ENCODE results near the gene TUBB6.

The TUBB6 gene

DNA sequence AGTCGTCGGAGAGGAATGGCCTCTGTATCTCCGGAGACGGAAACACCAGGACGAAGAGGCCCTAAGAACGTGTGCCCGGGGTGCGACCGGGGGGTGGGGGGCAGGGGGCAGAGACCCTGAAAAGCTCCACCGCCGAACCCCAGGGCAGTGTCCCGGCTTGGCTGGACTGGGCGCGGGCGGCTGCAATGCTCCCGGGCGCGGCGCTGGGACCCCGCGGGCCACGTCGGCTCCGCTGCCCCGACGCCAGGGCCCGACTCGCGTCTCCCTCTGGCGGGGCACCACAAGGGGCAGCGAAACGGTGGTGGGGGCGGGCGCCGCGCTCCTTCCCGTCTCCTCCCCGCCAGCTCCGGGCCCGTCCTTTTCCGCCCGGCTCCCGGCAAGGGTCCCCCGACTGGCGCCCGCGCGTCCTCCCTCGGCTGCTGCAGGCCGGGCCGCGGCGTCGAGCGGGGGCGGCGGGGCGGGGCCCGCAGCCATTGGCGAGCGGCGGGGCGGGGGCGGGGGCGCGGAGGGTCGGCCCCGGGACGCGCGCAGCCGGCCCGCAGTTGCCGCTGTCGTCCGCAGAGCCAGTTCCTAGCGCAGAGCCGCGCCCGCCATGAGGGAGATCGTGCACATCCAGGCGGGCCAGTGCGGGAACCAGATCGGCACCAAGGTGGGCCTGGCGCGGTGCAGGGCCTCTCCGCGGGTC, at the start of gene TUBB6:
Gene TUBB6, plus strand, starts transcription at position 541 of the 685 bp plus-strand sequence. Its CDS starts 52 bp downstream, at position 593.
- peak in 1 of 56 donors; percentile 36 for DNase-seq

DNA sequence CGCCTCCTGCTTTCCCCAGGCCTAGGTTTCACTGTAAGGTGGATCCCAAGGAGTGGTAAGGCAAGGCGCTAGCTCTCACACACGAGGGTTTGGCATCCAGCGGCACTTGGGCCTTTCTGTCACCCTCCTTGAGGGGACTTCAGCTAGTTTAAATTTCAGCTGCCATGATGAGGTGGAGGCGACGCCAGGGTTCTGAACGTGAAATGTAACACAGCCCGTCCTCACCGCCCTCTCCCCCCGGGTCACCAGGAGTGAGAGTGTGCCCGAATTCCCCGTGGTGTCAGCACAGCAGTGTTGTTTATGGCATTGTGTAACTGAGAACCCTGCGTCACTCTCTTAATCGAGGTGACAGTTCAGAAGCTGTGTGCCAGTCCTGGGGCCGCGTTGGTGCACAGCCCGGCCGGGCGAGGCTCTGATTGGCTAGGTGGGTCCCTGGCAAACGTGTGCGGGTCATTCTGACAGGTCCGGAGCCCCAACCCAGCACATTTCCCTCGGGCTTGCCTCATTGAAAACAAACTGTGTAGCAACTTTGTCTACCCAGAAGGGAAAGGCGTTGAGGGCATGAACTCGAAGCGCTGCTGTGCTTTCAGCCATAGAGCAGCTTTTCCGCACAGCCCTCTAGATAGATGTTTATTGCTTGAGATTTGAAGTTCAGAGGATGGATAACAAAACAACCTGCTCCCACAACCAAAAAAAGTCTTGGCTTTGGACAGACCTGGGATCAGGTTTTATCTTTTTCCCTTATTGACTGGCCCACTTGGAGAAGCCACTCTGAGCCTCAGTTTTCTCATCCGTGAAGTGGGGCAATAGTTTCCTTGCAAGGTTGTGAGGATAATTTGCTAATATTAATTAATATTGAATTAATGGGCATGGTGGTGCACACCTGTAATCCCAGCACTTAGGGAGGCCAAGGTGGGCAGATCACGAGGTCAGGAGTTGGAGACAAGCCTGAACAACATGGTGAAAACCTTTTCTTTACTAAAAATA, 49.0 kb upstream of the TUBB6 start:
- no peak for DNase-seq

DNA sequence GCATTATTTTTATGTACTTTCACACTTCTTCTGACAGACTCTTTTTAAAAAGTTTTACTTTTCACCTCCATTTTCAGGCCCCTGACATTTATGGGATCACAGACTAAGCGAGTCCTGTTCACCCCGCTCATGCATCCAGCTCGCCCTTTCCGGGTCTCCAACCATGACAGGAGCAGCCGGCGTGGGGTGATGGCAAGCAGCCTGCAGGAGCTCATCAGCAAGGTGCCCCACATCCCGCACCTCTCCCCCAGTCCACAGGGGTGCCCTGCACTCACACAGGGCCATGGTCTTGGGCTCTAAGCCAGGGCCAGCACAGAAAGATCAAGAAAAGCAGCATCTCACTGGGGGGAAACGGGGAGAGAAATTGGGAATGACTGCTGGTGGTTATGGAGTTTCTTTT, 45.3 kb upstream of the TUBB6 start:
- DNase-seq, result no peak

- no peak for DNase-seq
These were observed 43.2 kb upstream of the TUBB6 start for GRCh38 chr18:12264864-12265263.

DNA sequence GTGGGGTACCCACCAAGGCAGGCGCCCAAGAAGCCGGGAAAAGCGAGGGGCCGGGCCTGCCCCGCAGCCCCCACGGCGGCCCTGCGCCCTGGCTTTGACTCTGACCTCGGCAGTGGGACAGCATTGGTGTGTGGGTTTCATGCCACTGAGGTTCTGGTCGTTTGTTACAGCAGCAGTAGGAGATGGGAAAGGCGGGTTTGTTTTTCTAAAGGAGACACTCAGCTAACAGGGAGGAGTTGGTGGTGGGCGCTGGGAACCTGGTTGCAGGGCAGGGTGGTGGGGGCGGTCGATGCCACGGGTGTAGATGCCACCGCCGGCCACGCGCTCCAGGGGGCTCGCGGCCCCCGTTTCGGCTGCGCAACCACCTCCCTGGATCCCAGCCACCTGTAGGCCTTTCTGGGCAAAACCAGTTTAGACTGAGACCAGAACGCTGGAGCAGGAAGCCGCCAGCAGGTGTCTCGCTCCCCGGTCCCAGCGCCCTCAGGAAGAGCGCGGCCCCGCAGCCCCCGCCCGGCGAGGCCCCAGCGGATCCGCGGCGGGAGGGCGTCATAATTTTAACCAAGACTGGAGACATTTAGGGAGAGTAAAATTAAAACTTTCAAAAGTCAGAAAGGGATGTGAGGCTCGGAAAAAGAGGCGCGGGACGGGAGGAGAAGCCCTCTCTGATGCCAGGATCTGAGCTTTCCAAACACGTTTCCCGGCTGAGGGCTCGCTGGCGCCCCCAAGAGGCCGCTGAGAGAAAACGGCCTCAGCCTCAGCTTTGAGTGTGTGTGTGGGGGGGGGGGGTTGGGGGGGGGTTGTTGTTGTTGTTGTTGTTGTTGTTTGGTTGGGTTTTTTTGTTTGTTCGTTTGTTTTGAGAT, 36.4 kb upstream of the TUBB6 start:
- peak in 46 of 56 donors; percentile 7 to 86 (median 54) for DNase-seq

DNA sequence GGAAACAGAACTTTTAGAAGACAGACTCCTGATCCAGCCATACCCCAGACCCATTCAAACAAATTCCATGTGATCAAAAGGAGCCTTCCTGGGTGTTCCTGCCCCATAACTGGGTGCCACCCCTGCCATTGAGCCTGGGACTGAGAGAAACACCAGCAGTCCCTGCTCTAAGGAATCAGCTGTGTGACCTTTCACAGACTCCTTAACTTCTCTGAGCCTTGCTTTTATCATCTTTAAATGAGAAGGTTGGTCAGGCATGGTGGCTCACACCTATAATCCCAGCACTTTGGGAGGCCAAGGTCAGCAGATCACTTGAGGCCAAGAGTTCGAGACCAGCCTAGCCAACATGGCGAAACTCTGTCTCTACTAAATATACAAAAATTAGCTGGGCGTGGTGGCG, 33.2 kb upstream of the TUBB6 start:
- no peak for DNase-seq

DNA sequence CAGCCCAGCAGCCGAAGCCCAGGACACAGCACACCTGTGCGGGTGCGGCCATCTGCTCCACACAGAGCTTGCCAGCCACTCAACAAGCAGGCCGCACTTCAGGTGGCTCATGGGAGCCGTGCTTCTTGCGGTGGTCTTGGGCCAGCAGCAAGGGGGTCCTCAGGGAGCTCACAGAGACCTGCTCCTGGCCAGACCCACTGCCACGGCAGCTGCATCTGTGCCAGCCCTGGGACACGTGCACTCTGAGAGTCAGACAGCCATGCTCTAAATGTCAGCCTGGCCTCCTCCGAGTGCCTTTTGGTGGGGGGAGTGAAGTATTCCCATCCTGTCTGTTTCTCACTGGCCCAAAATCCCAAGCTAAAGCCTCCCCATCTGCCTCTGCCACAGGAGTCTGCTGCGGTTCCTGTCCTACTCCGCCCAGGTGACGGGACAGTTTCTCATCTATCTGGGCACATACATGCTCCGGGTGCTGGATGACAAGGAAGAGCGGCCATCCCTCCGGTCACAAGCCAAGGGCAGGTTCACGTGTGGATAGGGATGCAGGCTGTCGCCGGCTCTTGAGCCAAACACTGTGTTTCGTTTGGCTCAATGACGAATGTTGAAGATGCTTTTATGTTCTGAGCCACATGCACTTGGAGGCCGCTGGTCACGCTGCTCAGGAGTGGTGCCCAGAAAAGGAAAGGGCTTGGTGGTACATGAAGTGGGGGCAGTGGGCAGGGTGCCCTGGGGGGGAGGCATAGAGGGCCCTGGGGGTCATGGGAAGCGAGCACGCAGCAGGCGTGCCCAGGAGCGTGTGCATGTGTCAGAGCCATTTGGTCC, 31.1 kb upstream of the TUBB6 start:
- peak in 1 of 56 donors; percentile 4 for DNase-seq

DNA sequence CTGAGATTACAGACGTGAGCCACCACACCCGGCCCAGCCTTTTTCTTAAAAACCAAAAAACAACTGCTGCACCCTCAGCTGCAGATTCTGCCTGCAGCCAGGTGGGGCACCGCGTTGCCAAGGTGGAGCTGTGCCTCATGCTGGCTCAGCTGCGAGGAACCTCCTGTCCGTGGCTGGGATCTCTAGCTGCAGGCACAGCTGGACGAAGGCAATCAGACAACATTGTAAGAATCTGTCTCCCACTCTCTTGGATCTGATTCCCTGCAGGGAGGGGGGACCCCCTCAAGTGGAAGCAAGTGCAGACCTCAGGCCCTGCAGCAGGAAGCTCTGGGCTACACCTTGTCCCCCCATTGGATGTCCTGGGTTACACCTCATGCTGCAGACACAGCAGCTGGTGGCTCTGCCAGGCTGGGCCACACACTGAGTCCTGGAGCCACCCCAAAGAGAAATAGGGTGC, 29.8 kb upstream of the TUBB6 start:
- peak in 1 of 56 donors; percentile 33 for DNase-seq

DNA sequence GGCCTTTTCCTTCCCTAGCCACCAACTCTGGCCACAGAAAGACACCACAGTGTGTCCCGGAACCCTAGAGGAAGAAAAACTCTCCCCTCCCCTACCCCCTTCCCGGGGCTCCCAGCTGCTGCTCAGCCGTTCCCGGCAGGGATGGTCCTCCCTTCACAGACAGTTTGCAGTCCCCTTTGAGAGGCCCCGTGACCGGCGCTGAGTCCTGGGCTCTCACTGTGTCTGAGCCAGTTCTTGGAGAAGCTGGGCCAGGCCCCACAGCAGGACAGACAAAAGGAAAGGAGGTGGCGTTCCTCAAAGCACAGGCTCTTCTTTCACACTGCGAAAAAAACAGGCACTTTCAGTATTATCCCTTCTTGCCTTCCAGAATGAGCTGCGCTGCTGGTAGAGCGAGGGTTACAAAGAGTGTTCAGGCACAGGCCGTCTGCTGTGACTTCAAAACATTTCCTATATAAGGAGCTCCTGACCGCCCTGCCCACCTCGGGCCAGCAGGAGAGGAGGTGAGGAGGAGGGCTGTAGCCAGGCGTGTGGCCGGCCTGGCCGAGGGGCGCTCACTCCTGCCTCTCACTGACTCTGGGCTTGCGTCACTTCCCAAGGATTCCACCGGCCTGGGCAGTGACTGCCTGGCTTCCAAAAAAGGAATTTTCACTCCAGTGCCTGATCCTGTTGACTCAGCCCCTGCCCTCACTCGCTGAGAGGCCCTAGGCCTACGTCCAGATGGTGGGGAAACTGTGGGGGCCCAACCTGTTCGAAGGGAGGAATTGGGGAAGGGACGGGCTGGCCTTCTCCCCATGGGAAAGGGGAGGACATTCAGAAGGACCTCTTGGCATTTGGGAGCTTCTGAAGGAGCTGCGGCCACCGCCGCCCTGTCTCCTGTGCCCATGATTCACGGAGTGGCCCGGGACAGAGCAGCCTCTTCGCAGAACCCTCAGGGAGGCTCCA, 29.0 kb upstream of the TUBB6 start:
- DNase-seq, result peak in 40 of 56 donors; percentile 6 to 71 (median 46)

DNA sequence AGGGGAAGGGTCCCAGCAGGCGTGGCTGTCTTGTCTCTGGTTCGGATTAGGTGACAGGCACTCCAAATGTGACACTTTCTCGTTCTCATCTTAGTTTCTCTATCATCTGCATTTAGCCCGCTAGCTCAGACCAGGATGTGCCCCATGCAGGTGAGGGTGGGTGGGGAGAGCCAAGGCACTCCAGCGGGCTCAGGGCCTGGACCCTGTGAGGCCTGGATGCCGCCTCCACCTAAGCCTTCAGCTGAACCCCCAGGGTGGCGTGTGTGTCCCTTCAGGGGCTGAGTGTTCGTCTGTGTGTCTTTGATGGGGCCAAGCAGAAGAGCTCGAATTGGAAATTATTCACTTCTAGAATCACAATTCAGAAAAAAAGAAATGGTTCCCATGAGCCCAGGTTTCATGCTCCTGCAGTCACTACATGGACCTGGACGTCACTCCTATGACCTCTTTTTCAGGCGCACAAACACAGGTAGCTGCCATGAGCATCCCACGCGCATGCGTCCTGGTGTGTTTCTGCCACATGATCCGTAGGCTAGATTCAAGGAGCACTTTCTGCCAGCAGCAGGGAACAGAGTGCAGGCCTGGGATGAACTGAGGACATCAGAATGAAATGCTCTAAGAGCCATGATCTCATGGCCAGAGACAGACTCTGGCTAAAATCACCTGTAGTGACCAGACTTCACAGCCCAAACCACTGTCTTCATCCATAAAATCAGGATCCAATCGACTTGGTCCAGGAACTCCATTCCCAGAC, 28.1 kb upstream of the TUBB6 start:
- DNase-seq, result no peak

GRCh38 chr18:12281861-12282260, 26.2 kb upstream of the TUBB6 start:
- no peak for DNase-seq

- no peak for DNase-seq
These were observed 25.5 kb upstream of the TUBB6 start for GRCh38 chr18:12282442-12283039.

DNA sequence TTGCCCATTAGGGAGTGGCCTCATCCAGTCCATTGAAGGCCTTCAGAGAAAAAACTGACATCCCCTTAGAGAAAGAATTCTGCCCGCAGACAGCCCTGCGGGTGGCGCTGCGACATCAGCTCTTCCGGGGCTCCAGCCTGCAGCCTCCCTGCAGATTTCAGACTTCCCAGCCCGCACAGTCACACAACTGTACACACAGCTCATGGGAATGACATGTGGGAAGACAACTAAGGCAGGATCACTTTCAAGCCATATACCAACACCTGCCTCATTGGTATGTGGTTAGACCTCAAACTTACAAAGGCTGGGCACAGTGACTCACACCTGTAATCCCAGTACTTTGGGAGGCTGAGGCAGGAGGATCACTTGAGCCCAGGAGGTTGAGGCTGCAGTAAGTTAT, 24.8 kb upstream of the TUBB6 start:
- DNase-seq, result no peak

GRCh38 chr18:12283666-12284065, 24.4 kb upstream of the TUBB6 start:
- no peak for DNase-seq

GRCh38 chr18:12287131-12287681, 20.8 kb upstream of the TUBB6 start:
- DNase-seq, result no peak

DNA sequence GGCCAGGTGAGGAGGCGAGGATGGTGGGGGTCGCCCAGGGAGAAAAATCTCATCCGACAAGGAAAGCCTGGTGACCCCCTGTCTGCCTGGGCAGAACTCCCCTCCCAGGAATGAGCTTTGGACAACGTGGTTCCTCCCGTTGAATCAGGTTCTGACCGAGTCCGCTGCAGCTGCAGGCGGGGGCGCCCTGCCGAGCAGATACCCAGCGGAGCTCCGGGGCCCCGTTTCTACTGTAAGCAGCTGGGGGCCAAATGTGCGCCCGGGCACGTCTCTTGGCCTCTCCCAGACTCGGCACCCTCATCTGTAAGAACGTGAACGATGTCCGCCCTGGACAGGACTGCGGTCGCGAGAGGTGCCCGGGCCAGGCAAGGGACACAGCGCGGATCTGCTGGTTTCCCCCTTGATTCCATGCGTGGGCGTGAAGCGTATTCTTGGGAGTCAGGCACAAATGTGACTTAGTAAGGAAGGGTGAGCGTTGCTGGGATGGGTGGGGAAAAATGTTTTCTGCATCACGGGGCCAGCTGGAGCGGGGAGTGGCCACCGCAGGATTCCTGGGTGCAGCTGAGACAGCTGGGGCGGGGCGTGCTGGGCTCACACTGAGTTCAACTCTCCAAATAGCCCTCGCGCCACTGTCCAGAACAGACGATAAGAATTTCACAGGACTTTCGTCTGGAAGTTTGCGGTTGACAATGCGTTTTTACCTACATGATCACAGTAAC, 20.2 kb upstream of the TUBB6 start:
- DNase-seq, result peak in 10 of 56 donors; percentile 5 to 55 (median 20)

DNA sequence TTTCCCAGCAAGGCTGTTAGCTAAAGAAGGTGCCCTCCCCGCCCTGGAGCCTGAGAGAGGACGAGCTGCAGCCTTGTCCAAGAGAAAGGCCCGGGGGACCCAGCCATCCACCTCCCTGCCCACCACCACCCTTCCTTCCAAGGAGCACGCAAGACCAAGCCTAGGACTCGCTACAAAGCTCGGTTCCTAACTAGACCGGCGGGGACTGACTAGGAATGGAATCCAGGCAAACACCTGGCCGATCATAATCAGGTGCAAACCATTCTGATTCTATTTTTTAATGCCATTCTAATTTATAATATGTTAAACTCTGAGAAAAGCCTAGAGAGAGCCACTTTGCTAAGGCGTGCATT, 19.7 kb upstream of the TUBB6 start:
- no peak for DNase-seq

Measured in nucleus accumbens (tissue), 56 donors.